Aorta (tissue), 5 donors: Measurements from ENCODE around the gene XYLT1. TPM values are rescaled to one million over a fixed set of nuclear protein-coding genes. Genes with fewer than 3 reads are reported as not detected.

Experiments
- ATAC-seq: fragments of 200-7000 bp; cut with Tn5 transposase; one replicate; pipeline ENCODE4 v1.9.1; 2022; ENCODE audit warnings: moderate library complexity; ENCODE audit not compliant: low FRiP score
- DNase-seq, 2 donors: peaks; one replicate each; pipeline ENCODE4 v3.0.0-alpha.2; 2020
- H3K27ac ChIP-seq, 2 donors: one replicate each; pipeline ENCODE4 v1.5.1; 2013; ENCODE audit warnings: low read length in 2 of 2, mild to moderate bottlenecking in 2 of 2, moderate library complexity in 2 of 2, control low read depth in 1 of 2, inconsistent platforms in 1 of 2, low read depth in 1 of 2
- H3K27me3 ChIP-seq, 2 donors: one replicate each; pipeline ENCODE4 v1.6.1; 2013; ENCODE audit warnings: control low read depth in 1 of 2, low read length in 1 of 2, mild to moderate bottlenecking in 1 of 2, moderate library complexity in 1 of 2; ENCODE audit not compliant: insufficient read depth in 2 of 2, control insufficient read depth in 1 of 2
- H3K36me3 ChIP-seq, 2 donors: one replicate each; pipeline ENCODE4 v1.6.1; 2013; ENCODE audit warnings: control low read depth in 1 of 2, low read length in 1 of 2, mild to moderate bottlenecking in 1 of 2; ENCODE audit not compliant: insufficient read depth in 2 of 2, control insufficient read depth in 1 of 2
- H3K4me1 ChIP-seq, 2 donors: one replicate each; pipeline ENCODE4 v1.6.1; 2013; ENCODE audit warnings: low read length in 2 of 2, control low read depth in 1 of 2, mild to moderate bottlenecking in 1 of 2, moderate library complexity in 1 of 2; ENCODE audit not compliant: insufficient read depth in 2 of 2, control insufficient read depth in 1 of 2
- H3K4me3 ChIP-seq, 2 donors: one replicate each; pipeline ENCODE4 v1.5.1; 2013; ENCODE audit warnings: low read length in 2 of 2, control low read depth in 1 of 2, mild to moderate bottlenecking in 1 of 2
- H3K9me3 ChIP-seq: one replicate; pipeline ENCODE4 v1.6.1; 2013; ENCODE audit warnings: mild to moderate bottlenecking, low read length; ENCODE audit not compliant: control insufficient read depth
- WGBS, 2 donors: extraction: QIAGEN DNeasy Blood & Tissue Kit; methylation state at CpG; one replicate each; pipeline ENCODE4 v1.1.7; 2013; 5-methylcytosine and 5-hydroxymethylcytosine counted together
- intact Hi-C, 2 donors: fragments of 100-400 bp; cut with DNase I; formaldehyde crosslinking; loops; one replicate each; pipeline versions ENCODE4 v1.14.2 to v1.15.0; 2022
- polyA plus RNA-seq, 2 donors: library from polyadenylated mRNA; stranded (reverse); fragments of 200-250 nt; gene quantifications; one replicate each; pipeline ENCODE4 v1.2.3, GENCODE V29; 2013
- total RNA-seq, 2 donors: library from RNA; stranded (reverse); fragmentation: NEBNext Ultra II Directional; extraction: Animal tissue kit (Norgen Biotek cat#: 25700); gene quantifications; one replicate each; pipeline ENCODE4 v1.2.1, GENCODE V29; 2021
- donor health status: healthy with polysubstance abuse.
- donor health status: Bipolar disorder and iron deficiency.
- donor health status: DM: no; HTN: no; CAD: no.
- donor health status: DM: no; HTN: no; CAD: no.
- donor health status: DM: yes; HTN: yes; CAD: no.

Gene XYLT1
- total and polyA plus RNA-seq, 4 donors, result 1.3 to 15.9 (median 8.6) TPM

- Histone ChIP-seq H3K36me3 (no peaks in the 10 kb centered on the region), H3K4me1 (no peaks in the 10 kb centered on the region), H3K9me3 (no peaks in the 10 kb centered on the region), H3K27ac (no peak overlapping the region), H3K4me3 (no peak overlapping the region), H3K27me3 (no peaks in the 10 kb centered on the region)
- 76 to 90% methylated on average over 5 of the region's 5 CpGs for WGBS, 2 donors
- ATAC-seq (no peak), DNase-seq (no peak)
- intact Hi-C loops, result loop anchor here in 1 of 2 donors (5.0 kb wide), 1 partner anchor 188 kb away; no protein-coding TSS in a partner anchor
Measured at GRCh38 chr16:17278988-17279387, 191.8 kb downstream of the XYLT1 start.

GRCh38 chr16:17277981-17278381 lies 192.8 kb downstream of the XYLT1 start:
- no peaks in the 10 kb centered on the region for H3K36me3 ChIP-seq
- no peak overlapping the region for H3K27ac ChIP-seq
- H3K9me3 ChIP-seq, result no peaks in the 10 kb centered on the region
- intact Hi-C loops, result loop anchor here in 1 of 2 donors (5.0 kb wide), 1 partner anchor 189 kb away; no protein-coding TSS in a partner anchor
- no peaks in the 10 kb centered on the region for H3K4me1 ChIP-seq
- no peak overlapping the region for H3K4me3 ChIP-seq
- ATAC-seq, result no peak
- WGBS, 2 donors, result 37 to 38% methylated on average over 10 of the region's 10 CpGs
- peak in 1 of 2 donors; percentile 53 for DNase-seq
- H3K27me3 ChIP-seq, result no peaks in the 10 kb centered on the region

- intact Hi-C loops, result loop anchor here in 1 of 2 donors (5.0 kb wide), 1 partner anchor 191 kb away; no protein-coding TSS in a partner anchor
- 97 to 98% methylated on average over 10 of the region's 10 CpGs for WGBS, 2 donors
- Histone ChIP-seq H3K4me1 (peaks cover 0 to 2% of the 10 kb centered on the region in 2 donors), H3K36me3 (no peaks in the 10 kb centered on the region), H3K9me3 (no peaks in the 10 kb centered on the region), H3K4me3 (no peak overlapping the region), H3K27me3 (no peaks in the 10 kb centered on the region), H3K27ac (no peak overlapping the region)
- ATAC-seq, result no peak
- DNase-seq, result no peak
Measured at GRCh38 chr16:17276610-17277009, 194.2 kb downstream of the XYLT1 start.

- Histone ChIP-seq H3K36me3 (no peaks in the 10 kb centered on the region), H3K27me3 (no peaks in the 10 kb centered on the region), H3K4me1 (peaks cover 0 to 2% of the 10 kb centered on the region in 2 donors), H3K4me3 (no peak overlapping the region), H3K9me3 (no peaks in the 10 kb centered on the region), H3K27ac (no peak overlapping the region)
- ATAC-seq (no peak), DNase-seq (no peak)
- intact Hi-C loops, result loop anchor here in 1 of 2 donors (5.0 kb wide), 1 partner anchor 191 kb away; no protein-coding TSS in a partner anchor
- 50 to 51% methylated on average over 4 of the region's 4 CpGs for WGBS, 2 donors
Measured at GRCh38 chr16:17276010-17276530, 194.7 kb downstream of the XYLT1 start.

- peaks cover 0 to 2% of the 10 kb centered on the region in 2 donors for H3K4me1 ChIP-seq
- no peaks in the 10 kb centered on the region for H3K36me3 ChIP-seq
- H3K9me3 ChIP-seq, result no peaks in the 10 kb centered on the region
- WGBS, 2 donors, result 94 to 97% methylated on average over 9 of the region's 9 CpGs
- no peaks in the 10 kb centered on the region for H3K27me3 ChIP-seq
- DNase-seq, result no peak
- intact Hi-C loops, result loop anchor here in 1 of 2 donors (5.0 kb wide), 1 partner anchor 192 kb away; no protein-coding TSS in a partner anchor
- H3K4me3 ChIP-seq, result no peak overlapping the region
- no peak for ATAC-seq
- H3K27ac ChIP-seq, result no peak overlapping the region
Measured at GRCh38 chr16:17275076-17276009, 195.4 kb downstream of the XYLT1 start.

- intact Hi-C loops, result loop anchor here in 1 of 2 donors (5.0 kb wide), 1 partner anchor 199 kb away; the partner anchor contains the start of gene XYLT1
- Histone ChIP-seq H3K36me3 (no peaks in the 10 kb centered on the region), H3K27ac (no peak overlapping the region), H3K9me3 (no peaks in the 10 kb centered on the region), H3K4me3 (no peak overlapping the region), H3K27me3 (no peaks in the 10 kb centered on the region), H3K4me1 (peaks cover 0 to 2% of the 10 kb centered on the region in 2 donors)
- 73 to 79% methylated on average over 4 of the region's 4 CpGs for WGBS, 2 donors
- DNase-seq (no peak), ATAC-seq (peak; percentile 58)
Measured at GRCh38 chr16:17273142-17273561, 197.6 kb downstream of the XYLT1 start.

- Histone ChIP-seq H3K9me3 (no peaks in the 10 kb centered on the region), H3K36me3 (no peaks in the 10 kb centered on the region), H3K4me3 (no peak overlapping the region), H3K4me1 (peaks cover 0 to 2% of the 10 kb centered on the region in 2 donors), H3K27ac (no peak overlapping the region), H3K27me3 (no peaks in the 10 kb centered on the region)
- DNase-seq (no peak), ATAC-seq (no peak)
- 92 to 93% methylated on average over 10 of the region's 10 CpGs for WGBS, 2 donors
- intact Hi-C loops, result loop anchor here in 1 of 2 donors (5.0 kb wide), 1 partner anchor 200 kb away; the partner anchor contains the start of gene XYLT1
Measured at GRCh38 chr16:17272716-17273115, 198.0 kb downstream of the XYLT1 start.

- Histone ChIP-seq H3K27me3 (no peaks in the 10 kb centered on the region), H3K4me3 (no peak overlapping the region), H3K36me3 (no peaks in the 10 kb centered on the region), H3K27ac (no peak overlapping the region), H3K9me3 (no peaks in the 10 kb centered on the region), H3K4me1 (peaks cover 0 to 2% of the 10 kb centered on the region in 2 donors)
- DNase-seq, result peak in 1 of 2 donors; percentile 66
- intact Hi-C loops, result loop anchor here in 1 of 2 donors (5.0 kb wide), 1 partner anchor 201 kb away; the partner anchor contains the start of gene XYLT1
- WGBS, 2 donors, result 12 to 16% methylated on average over 4 of the region's 4 CpGs
- ATAC-seq, result no peak
Measured at GRCh38 chr16:17271687-17272086, 199.1 kb downstream of the XYLT1 start.
